ENCODE data around the gene OR2S2.

DNA sequence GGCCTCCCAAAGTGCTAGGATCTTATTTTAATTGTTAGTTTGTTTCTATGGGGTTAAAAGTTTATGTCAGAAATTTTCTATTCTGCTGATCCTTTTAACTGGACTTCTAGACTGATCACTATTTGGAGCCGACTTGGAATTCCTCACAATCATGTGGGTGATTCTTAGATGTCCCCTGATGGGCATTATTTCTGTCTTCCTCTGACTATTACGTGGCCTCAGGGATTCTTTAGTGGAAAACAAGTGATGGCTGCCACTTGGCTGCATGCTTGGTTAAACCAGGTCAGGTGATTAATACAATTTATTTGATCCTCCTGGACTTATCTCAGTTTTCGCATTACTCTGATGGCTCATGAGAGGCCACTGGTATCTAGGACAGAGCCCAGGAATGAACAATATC lies 32.2 kb upstream of the OR2S2 start:
- TF ChIP-seq CTCF (IDR thresholded peaks at IDR 0.05) (no peak), POLR2A (IDR thresholded peaks at IDR 0.05) (no peak)
